Nephron (organoid): Measurements from ENCODE around the gene FREY1.
"Not testable (repeated sequence)": the region's sequence is repeated elsewhere in the genome, so short reads cannot be mapped to it uniquely, and the experiment has no call there.

Experiments
- H3K27ac Mint-ChIP-seq, 3 experiments: 2 replicates each; pipeline ENCODE4 v1.8.0; 2020; ENCODE audit warnings: mixed read lengths in 3 of 3, mild to moderate bottlenecking in 2 of 3, moderate library complexity in 1 of 3
- H3K27me3 Mint-ChIP-seq: 2 replicates; pipeline ENCODE4 v1.8.0; 2021; ENCODE audit warnings: low read depth, mild to moderate bottlenecking, moderate library complexity, mixed read lengths
- H3K36me3 Mint-ChIP-seq: 2 replicates; pipeline ENCODE4 v1.8.0; 2020; ENCODE audit warnings: low read depth, mixed read lengths
- H3K4me1 Mint-ChIP-seq: 2 replicates; pipeline ENCODE4 v1.8.0; 2020; ENCODE audit warnings: mixed read lengths
- H3K4me3 Mint-ChIP-seq, 3 experiments: 2 replicates each; pipeline ENCODE4 v1.8.0; 2020; ENCODE audit warnings: mild to moderate bottlenecking in 3 of 3, mixed read lengths in 3 of 3, moderate library complexity in 2 of 3
- H3K9me3 Mint-ChIP-seq: 2 replicates; pipeline ENCODE4 v1.8.0; 2020; ENCODE audit warnings: mixed read lengths
- TF ChIP-seq, protein P1 (sequence below), 3 experiments: fragments of 200-600 bp; sonication (generic); IDR thresholded peaks; one replicate each; pipeline ENCODE4 v1.5.0; 2021; ENCODE audit warnings: antibody characterized with exemption in 3 of 3; ENCODE audit not compliant: unreplicated experiment in 3 of 3

FREY1 gene

GRCh38 chr11:45907911-45908370 is 870 bp upstream of the FREY1 start:
- TF ChIP-seq, protein P1, sequence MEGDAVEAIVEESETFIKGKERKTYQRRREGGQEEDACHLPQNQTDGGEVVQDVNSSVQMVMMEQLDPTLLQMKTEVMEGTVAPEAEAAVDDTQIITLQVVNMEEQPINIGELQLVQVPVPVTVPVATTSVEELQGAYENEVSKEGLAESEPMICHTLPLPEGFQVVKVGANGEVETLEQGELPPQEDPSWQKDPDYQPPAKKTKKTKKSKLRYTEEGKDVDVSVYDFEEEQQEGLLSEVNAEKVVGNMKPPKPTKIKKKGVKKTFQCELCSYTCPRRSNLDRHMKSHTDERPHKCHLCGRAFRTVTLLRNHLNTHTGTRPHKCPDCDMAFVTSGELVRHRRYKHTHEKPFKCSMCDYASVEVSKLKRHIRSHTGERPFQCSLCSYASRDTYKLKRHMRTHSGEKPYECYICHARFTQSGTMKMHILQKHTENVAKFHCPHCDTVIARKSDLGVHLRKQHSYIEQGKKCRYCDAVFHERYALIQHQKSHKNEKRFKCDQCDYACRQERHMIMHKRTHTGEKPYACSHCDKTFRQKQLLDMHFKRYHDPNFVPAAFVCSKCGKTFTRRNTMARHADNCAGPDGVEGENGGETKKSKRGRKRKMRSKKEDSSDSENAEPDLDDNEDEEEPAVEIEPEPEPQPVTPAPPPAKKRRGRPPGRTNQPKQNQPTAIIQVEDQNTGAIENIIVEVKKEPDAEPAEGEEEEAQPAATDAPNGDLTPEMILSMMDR (IDR thresholded peaks at IDR 0.05; ENCODE audit: unreplicated experiment in 3 of 3), result no peak
- H3K27ac Mint-ChIP-seq, result no peak overlapping the region
- no peaks in the 10 kb centered on the region for H3K27me3 Mint-ChIP-seq
- no peaks in the 10 kb centered on the region for H3K9me3 Mint-ChIP-seq
- H3K36me3 Mint-ChIP-seq, result peaks cover 12% of the 10 kb centered on the region
- H3K4me3 Mint-ChIP-seq, result no peak overlapping the region
- peaks cover 9% of the 10 kb centered on the region for H3K4me1 Mint-ChIP-seq

DNA sequence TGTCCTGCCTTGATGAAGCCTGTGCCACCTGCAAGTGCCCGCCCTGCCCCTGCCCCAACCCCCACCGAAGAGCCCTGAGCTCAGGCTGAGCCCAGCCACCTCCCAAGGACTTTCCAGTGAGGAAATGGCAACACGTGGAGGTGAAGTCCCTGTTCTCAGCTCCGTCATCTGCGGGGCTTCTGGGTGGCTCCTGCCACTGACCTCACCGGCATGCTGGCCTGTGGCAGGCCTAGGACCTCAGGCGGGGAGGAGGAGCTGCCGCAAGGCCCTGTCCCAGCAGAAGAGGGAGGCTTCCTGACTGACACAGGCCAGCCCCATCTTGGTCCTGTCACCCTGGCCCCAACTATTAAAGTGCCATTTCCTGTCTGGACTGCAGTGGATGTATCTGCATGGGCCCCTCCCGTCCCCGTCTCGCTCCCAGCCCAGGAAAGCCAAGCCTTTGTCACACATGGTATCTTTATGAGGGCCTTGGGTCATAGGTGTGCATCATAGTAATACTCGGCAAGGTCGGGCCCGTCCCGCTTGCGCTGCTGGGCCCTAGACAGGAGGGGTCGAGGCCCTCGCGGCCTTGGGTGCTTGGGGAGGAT is 882 bp downstream of the FREY1 start:
- H3K4me1 Mint-ChIP-seq, result peaks cover 9% of the 10 kb centered on the region
- no peaks in the 10 kb centered on the region for H3K9me3 Mint-ChIP-seq
- H3K4me3 Mint-ChIP-seq, result no peak overlapping the region
- no peaks in the 10 kb centered on the region for H3K27me3 Mint-ChIP-seq
- TF ChIP-seq, protein P1 (IDR thresholded peaks at IDR 0.05; ENCODE audit: unreplicated experiment in 3 of 3), result no peak
- H3K27ac Mint-ChIP-seq, result no peak overlapping the region
- peaks cover 10% of the 10 kb centered on the region for H3K36me3 Mint-ChIP-seq

DNA sequence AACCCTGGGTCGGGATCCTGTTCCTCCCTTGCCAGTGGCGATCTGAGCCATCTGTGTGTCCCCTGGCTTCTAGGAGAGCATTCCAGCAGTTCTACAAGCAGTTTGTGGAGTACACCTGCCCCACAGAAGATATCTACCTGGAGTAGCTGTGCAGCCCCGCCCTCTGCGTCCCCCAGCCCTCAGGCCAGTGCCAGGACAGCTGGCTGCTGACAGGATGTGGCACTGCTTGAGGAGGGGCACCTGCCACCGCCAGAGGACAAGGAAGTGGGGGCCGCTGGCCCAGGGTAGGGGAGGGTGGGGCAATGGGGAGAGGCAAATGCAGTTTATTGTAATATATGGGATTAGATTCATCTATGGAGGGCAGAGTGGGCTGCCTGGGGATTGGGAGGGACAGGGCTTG is 1.5 kb downstream of the FREY1 start:
- not testable (repeated sequence) for H3K27ac Mint-ChIP-seq, H3K9me3 Mint-ChIP-seq, H3K27me3 Mint-ChIP-seq, H3K4me3 Mint-ChIP-seq, H3K36me3 Mint-ChIP-seq
- peaks cover 13% of the 10 kb centered on the region for H3K4me1 Mint-ChIP-seq

- TF ChIP-seq, protein P1 (IDR thresholded peaks at IDR 0.05; ENCODE audit: unreplicated experiment in 3 of 3), result no peak
- no peak overlapping the region for H3K27ac Mint-ChIP-seq
- H3K4me3 Mint-ChIP-seq, result no peak overlapping the region
- peaks cover 15% of the 10 kb centered on the region for H3K4me1 Mint-ChIP-seq
- H3K9me3 Mint-ChIP-seq, result no peaks in the 10 kb centered on the region
- H3K27me3 Mint-ChIP-seq, result no peaks in the 10 kb centered on the region
- peaks cover 8% of the 10 kb centered on the region for H3K36me3 Mint-ChIP-seq
Observed at GRCh38 chr11:45905095-45905494, 2.0 kb downstream of the FREY1 start.

DNA sequence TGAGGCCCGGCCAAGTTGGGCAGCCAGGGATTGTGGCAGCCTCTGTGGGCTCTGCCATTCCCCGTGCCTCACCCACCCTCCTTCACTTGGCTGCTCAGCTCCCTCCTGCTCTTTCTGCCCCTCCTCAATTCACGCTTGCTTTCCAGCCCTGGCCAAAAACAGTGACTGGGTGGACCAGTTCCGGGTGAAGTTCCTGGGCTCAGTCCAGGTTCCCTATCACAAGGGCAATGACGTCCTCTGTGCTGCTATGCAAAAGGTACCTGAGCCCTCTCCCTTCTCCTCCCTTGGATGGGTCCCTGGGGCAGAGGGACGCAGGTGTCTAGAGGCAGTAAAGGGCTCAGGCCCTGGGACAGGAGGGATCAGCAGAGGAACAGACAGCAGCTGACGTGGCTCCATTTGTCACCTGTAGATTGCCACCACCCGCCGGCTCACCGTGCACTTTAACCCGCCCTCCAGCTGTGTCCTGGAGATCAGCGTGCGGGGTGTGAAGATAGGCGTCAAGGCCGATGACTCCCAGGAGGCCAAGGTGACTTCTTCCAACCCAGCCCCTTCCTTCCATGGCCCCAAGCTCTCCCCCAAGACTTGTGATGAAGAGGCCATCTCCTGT is 2.7 kb downstream of the FREY1 start:
- Mint-ChIP-seq H3K27ac (no peak overlapping the region), H3K9me3 (no peaks in the 10 kb centered on the region), H3K36me3 (peaks cover 8% of the 10 kb centered on the region), H3K4me1 (peaks cover 16% of the 10 kb centered on the region), H3K4me3 (peak overlapping the region in 1 of 3 experiments; percentile 62), H3K27me3 (no peaks in the 10 kb centered on the region)
- TF ChIP-seq, protein P1 (IDR thresholded peaks at IDR 0.05; ENCODE audit: unreplicated experiment in 3 of 3), result no peak

- Mint-ChIP-seq H3K36me3 (peaks cover 8% of the 10 kb centered on the region), H3K9me3 (no peaks in the 10 kb centered on the region), H3K27me3 (peaks cover 3% of the 10 kb centered on the region), H3K4me1 (peaks cover 17% of the 10 kb centered on the region), H3K4me3 (no peak overlapping the region), H3K27ac (no peak overlapping the region)
- TF ChIP-seq, protein P1 (IDR thresholded peaks at IDR 0.05; ENCODE audit: unreplicated experiment in 3 of 3), result no peak
Observed at GRCh38 chr11:45902452-45903380, 4.4 kb downstream of the FREY1 start.
